NCI-H446 (cell line): ENCODE measurements around the gene RNF6.

Source experiments
- DNase-seq, 2 experiments: peaks; one replicate each; lab custom pipeline; 2025; lab: John Stamatoyannopoulos, UW

The RNF6 gene

GRCh38 chr13:26225896-26226617 lies 3.9 kb upstream of the RNF6 start:
- DNase-seq = no peak

GRCh38 chr13:26222520-26223046 lies 469 bp upstream of the RNF6 start:
- DNase-seq = no peak

GRCh38 chr13:26221399-26221720 lies 754 bp downstream of the RNF6 start:
- no peak for DNase-seq

- no peak for DNase-seq
Measured at GRCh38 chr13:26220575-26220974, 1.5 kb downstream of the RNF6 start.

GRCh38 chr13:26219726-26220125 lies 2.4 kb downstream of the RNF6 start:
- no peak for DNase-seq

GRCh38 chr13:26216042-26216441 lies 6.1 kb downstream of the RNF6 start:
- no peak for DNase-seq

- no peak for DNase-seq
Measured at GRCh38 chr13:26213982-26214381, 8.1 kb downstream of the RNF6 start.

GRCh38 chr13:26213345-26213744 lies 8.8 kb downstream of the RNF6 start:
- no peak for DNase-seq

- DNase-seq = no peak
Measured at GRCh38 chr13:26208287-26208686, 13.8 kb downstream of the RNF6 start.

- DNase-seq = no peak
Measured at GRCh38 chr13:26202365-26202972, 19.6 kb downstream of the RNF6 start.

GRCh38 chr13:26200811-26201210 lies 21.3 kb downstream of the RNF6 start:
- DNase-seq = no peak

- DNase-seq = no peak
Measured at GRCh38 chr13:26198116-26198515, 24.0 kb downstream of the RNF6 start.

- DNase-seq = no peak
Measured at GRCh38 chr13:26197298-26197697, 24.8 kb downstream of the RNF6 start.

- DNase-seq = no peak
Measured at GRCh38 chr13:26186995-26187394, 35.1 kb downstream of the RNF6 start.

- DNase-seq = no peak
Measured at GRCh38 chr13:26186118-26186870, 35.8 kb downstream of the RNF6 start.

GRCh38 chr13:26185720-26186117 lies 36.4 kb downstream of the RNF6 start:
- no peak for DNase-seq

- DNase-seq = peak; percentile 20 to 79
Measured at GRCh38 chr13:26184791-26185250, 37.3 kb downstream of the RNF6 start.

GRCh38 chr13:26183416-26183815 lies 38.7 kb downstream of the RNF6 start:
- DNase-seq = no peak

- DNase-seq = no peak
Measured at GRCh38 chr13:26179344-26179743, 42.8 kb downstream of the RNF6 start.

- no peak for DNase-seq
Measured at GRCh38 chr13:26168835-26169234, 53.3 kb downstream of the RNF6 start.

- DNase-seq = no peak
Measured at GRCh38 chr13:26168237-26168814, 53.8 kb downstream of the RNF6 start.

GRCh38 chr13:26163812-26164211 lies 58.3 kb downstream of the RNF6 start:
- no peak for DNase-seq
